Progenitor cell of endocrine pancreas (in vitro differentiated cells): Measurements from ENCODE around the gene SMPDL3A. TPM values are rescaled to one million over a fixed set of nuclear protein-coding genes. Genes with fewer than 3 reads are reported as not detected.

Experiments used
- DNase-seq: peaks from one replicate; pipeline ENCODE4 v3.0.0; 2021; ENCODE audit warnings: low spot score; ENCODE audit not compliant: unreplicated experiment
- H3K27ac Mint-ChIP-seq: 2 replicates; pipeline ENCODE4 v1.8.0; 2021; ENCODE audit warnings: mild to moderate bottlenecking, moderate library complexity, mixed read lengths
- H3K27me3 Mint-ChIP-seq: 2 replicates; pipeline ENCODE4 v1.8.0; 2021; ENCODE audit warnings: mixed read lengths
- H3K36me3 Mint-ChIP-seq: 2 replicates; pipeline ENCODE4 v1.8.0; 2022; ENCODE audit warnings: mixed read lengths; ENCODE audit not compliant: insufficient read depth
- H3K4me1 Mint-ChIP-seq: 2 replicates; pipeline ENCODE4 v1.8.0; 2021; ENCODE audit warnings: low read depth, mixed read lengths
- H3K4me3 Mint-ChIP-seq: 2 replicates; pipeline ENCODE4 v1.8.0; 2021; ENCODE audit warnings: low read depth, mild to moderate bottlenecking, moderate library complexity, mixed read lengths
- H3K9me3 Mint-ChIP-seq: 2 replicates; pipeline ENCODE4 v1.8.0; 2021; ENCODE audit warnings: low read depth, mixed read lengths
- total RNA-seq: library from RNA; stranded (reverse); gene quantifications from 2 replicates; pipeline ENCODE4 v1.2.1, GENCODE V29; 2021
- TF ChIP-seq, protein P1 (sequence below): fragments of 200-600 bp; sonication (generic); IDR thresholded peaks from one replicate; pipeline ENCODE4 v1.5.0; 2021; ENCODE audit warnings: antibody characterized with exemption, mild to moderate bottlenecking; ENCODE audit not compliant: unreplicated experiment

The SMPDL3A gene
- total RNA-seq, 1 donor from 2014 or later, result 8.6 TPM

DNA sequence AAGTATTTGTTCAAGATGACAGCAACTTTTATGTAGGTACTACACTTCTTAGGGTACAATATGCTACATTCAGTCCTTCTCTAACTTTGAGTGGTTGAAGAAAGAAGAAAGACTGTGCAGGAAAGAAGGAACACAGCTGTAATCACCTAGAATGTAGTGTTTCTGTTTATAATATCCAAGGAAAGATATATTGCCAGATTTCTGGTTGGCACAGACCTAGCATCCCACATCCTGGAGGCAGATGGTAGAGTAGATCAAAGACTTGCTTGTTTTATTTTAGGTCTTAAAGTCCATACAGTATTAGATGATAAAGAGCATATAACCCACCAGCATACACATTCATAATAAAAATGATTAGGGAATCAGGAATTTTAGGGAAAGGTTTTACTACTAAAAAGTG lies 22.8 kb upstream of the SMPDL3A start:
- Mint-ChIP-seq H3K27me3 (peaks cover 5% of the 10 kb centered on the region), H3K9me3 (no peaks in the 10 kb centered on the region), H3K4me1 (peaks cover 7% of the 10 kb centered on the region), H3K4me3 (no peak overlapping the region), H3K27ac (no peak overlapping the region), H3K36me3 (no peaks in the 10 kb centered on the region)
- no peak for DNase-seq
- TF ChIP-seq, protein P1, sequence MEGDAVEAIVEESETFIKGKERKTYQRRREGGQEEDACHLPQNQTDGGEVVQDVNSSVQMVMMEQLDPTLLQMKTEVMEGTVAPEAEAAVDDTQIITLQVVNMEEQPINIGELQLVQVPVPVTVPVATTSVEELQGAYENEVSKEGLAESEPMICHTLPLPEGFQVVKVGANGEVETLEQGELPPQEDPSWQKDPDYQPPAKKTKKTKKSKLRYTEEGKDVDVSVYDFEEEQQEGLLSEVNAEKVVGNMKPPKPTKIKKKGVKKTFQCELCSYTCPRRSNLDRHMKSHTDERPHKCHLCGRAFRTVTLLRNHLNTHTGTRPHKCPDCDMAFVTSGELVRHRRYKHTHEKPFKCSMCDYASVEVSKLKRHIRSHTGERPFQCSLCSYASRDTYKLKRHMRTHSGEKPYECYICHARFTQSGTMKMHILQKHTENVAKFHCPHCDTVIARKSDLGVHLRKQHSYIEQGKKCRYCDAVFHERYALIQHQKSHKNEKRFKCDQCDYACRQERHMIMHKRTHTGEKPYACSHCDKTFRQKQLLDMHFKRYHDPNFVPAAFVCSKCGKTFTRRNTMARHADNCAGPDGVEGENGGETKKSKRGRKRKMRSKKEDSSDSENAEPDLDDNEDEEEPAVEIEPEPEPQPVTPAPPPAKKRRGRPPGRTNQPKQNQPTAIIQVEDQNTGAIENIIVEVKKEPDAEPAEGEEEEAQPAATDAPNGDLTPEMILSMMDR, result no peak

DNA sequence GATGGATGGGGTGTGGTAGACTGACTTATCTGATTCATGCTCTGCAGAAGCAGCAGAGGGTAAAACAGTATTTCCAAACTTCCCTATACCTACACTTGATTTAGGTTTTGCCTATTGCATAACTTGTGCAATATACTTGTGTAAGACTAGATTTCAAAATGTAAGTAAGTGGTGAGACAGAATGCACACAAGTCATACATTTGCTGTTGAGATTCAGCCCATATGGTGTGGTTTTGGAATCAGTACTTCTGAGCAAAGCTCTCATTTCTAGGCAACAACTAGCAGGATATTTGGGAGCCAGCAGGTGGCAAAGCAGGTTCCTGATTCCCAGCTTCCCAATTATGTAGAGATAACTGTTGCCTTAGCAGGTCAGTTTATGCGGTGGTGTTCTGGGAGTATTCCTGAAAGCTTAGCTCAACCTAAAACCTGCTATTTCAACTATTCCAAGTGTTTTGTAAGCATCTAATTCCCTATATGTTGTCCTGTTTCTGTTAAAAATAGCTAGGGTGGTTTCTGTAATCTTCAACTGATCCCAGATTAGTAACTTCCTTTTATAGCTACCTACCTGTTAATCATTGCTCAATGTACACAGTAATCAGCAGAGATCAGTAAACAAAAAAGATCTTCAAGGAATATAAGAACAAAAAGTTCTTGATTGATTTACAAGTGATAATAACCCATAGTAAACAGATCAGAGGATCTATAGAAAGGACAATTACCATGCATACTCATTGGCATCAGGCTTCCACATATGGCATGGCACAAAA lies 18.0 kb upstream of the SMPDL3A start:
- no peak overlapping the region for H3K4me3 Mint-ChIP-seq
- no peak for DNase-seq

DNA sequence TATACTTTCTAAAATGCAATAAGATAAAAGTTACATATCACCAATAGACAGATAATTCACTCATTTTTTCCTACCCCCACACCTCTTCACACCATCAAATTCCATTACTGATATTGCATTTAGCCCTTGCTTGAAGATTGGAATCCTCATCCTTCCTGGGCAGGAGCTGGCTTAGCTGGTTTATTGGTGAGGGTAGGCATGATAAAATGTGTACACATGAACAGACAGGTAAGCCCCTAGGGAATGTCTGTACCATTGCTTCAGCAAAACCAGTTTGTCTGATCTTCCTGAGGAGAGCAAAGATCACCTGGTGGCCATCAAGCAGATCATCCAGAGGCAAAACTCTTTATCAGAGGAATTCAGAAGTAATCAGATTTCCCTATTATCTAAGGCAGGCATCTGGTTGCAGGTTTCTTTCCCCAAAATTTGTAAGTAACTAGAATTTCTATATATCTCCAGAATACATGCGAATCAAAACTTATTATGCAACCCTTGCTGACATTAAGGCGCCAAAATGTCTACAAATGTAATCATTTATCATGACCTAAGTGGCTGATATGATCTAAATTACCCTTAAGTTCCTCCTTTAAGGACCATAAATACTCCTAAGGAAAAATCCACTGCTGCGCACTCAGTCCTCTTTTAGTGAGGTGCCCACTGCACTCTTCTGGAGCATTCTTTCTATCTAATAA lies 16.2 kb upstream of the SMPDL3A start:
- Mint-ChIP-seq H3K4me1 (peaks cover 10% of the 10 kb centered on the region), H3K27me3 (peaks cover 7% of the 10 kb centered on the region), H3K36me3 (no peaks in the 10 kb centered on the region), H3K4me3 (no peak overlapping the region), H3K27ac (no peak overlapping the region), H3K9me3 (peaks cover 3% of the 10 kb centered on the region)
- TF ChIP-seq, protein P1, result no peak
- DNase-seq, result no peak

More for the DNA sequence above, 18.0 kb upstream of the SMPDL3A start:
- H3K9me3 Mint-ChIP-seq, result peaks cover under 1% of the 10 kb centered on the region
- TF ChIP-seq, protein P1, result peak; percentile 21
- peaks cover 10% of the 10 kb centered on the region for H3K4me1 Mint-ChIP-seq
- peaks cover 10% of the 10 kb centered on the region for H3K27me3 Mint-ChIP-seq
- no peak overlapping the region for H3K27ac Mint-ChIP-seq
- no peaks in the 10 kb centered on the region for H3K36me3 Mint-ChIP-seq

DNA sequence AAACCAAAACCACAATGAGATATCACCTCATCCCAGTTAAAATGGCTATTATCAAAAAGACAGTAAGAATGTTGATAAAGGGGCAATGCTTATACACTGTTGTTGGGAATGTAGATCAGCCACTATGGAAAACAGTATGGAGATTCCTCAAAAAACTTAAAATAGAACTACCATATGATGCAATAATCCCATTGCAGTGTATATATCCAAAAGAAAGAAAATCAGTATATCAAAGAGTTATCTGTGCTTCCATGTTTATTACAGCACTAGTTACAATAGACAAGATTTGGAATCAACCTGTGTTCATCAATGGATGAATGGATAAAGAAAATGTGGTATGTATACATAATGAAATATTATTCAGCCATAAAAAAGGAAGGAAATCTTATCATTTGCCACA lies 13.1 kb upstream of the SMPDL3A start:
- Mint-ChIP-seq H3K27me3 (peaks cover 32% of the 10 kb centered on the region), H3K27ac (no peak overlapping the region), H3K9me3 (peaks cover 3% of the 10 kb centered on the region), H3K36me3 (no peaks in the 10 kb centered on the region), H3K4me3 (no peak overlapping the region), H3K4me1 (peaks cover 12% of the 10 kb centered on the region)
- TF ChIP-seq, protein P1, result no peak
- DNase-seq, result no peak

DNA sequence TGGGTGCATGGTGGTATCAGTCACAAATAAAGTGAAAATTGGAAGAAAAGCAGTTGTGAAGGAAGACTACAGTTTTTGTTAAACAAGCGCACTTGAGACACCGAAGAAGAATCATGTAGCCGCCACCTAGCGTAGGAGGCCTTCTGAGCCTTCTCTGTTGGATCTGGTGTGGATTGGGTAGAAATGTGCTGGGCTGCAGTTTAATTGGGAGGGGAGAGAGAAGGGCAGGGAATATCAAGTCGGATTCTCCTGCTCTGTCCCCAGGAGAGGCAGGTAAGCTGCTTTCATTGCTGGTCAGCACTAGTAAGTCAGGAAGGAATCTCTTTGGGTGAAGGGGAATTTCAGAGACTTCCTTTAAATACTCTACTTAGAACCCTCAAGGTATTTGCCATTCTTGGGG lies 10.8 kb upstream of the SMPDL3A start:
- H3K4me3 Mint-ChIP-seq, result no peak overlapping the region

More for the DNA sequence above, 10.8 kb upstream of the SMPDL3A start:
- DNase-seq, result no peak
- H3K27ac Mint-ChIP-seq, result no peak overlapping the region
- H3K4me1 Mint-ChIP-seq, result peaks cover 7% of the 10 kb centered on the region
- peaks cover 39% of the 10 kb centered on the region for H3K27me3 Mint-ChIP-seq
- H3K36me3 Mint-ChIP-seq, result no peaks in the 10 kb centered on the region
- peaks cover 3% of the 10 kb centered on the region for H3K9me3 Mint-ChIP-seq
- TF ChIP-seq, protein P1, result no peak
